GM12864 (cell line): ENCODE measurements around the gene TRIM61.
"Not testable (repeated sequence)": the region's sequence is repeated elsewhere in the genome, so short reads cannot be mapped to it uniquely, and the experiment has no call there.

Source experiments
- DNase-seq: peaks from one replicate; pipeline ENCODE4 v3.0.0-alpha.2; 2011; ENCODE audit warnings: low read depth
- H3K4me3 ChIP-seq: 2 replicates; pipeline ENCODE4 v1.5.1; 2011; ENCODE audit warnings: mild to moderate bottlenecking, low read depth, low read length, control low read depth
- TF ChIP-seq, protein P1 (sequence below): IDR thresholded peaks from 2 replicates; pipeline ENCODE4 v1.5.1; 2011; ENCODE audit warnings: low read depth, mild to moderate bottlenecking, moderate library complexity, low read length, control low read depth, inconsistent platforms; ENCODE audit errors: missing control alignments

The TRIM61 gene

GRCh38 chr4:164989471-164989870 lies 12.0 kb upstream of the TRIM61 start:
- TF ChIP-seq, protein P1, sequence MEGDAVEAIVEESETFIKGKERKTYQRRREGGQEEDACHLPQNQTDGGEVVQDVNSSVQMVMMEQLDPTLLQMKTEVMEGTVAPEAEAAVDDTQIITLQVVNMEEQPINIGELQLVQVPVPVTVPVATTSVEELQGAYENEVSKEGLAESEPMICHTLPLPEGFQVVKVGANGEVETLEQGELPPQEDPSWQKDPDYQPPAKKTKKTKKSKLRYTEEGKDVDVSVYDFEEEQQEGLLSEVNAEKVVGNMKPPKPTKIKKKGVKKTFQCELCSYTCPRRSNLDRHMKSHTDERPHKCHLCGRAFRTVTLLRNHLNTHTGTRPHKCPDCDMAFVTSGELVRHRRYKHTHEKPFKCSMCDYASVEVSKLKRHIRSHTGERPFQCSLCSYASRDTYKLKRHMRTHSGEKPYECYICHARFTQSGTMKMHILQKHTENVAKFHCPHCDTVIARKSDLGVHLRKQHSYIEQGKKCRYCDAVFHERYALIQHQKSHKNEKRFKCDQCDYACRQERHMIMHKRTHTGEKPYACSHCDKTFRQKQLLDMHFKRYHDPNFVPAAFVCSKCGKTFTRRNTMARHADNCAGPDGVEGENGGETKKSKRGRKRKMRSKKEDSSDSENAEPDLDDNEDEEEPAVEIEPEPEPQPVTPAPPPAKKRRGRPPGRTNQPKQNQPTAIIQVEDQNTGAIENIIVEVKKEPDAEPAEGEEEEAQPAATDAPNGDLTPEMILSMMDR = no peak
- H3K4me3 ChIP-seq = no peak overlapping the region
- no peak for DNase-seq

DNA sequence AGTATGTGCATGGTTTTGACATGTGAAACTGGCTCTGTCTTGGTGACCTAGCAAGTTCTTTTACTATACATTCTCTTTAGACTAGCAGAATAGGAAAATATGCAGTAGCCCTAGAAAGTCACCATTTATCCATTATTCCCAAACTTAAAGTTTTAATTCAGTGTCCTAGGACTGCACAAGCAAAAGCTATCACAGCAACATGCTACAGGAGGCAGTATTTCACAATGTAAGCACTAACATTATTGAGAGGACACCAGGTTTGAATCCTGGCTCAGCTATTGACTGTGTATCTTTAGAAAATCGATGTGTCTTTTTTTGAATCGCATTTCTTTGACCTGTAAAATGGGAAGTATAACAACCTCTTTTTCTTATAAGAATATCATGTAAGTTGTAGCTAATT lies 5.5 kb downstream of the TRIM61 start:
- not testable (repeated sequence) for H3K4me3 ChIP-seq, DNase-seq

- H3K4me3 ChIP-seq = no peak overlapping the region
- TF ChIP-seq, protein P1 = no peak
- DNase-seq = no peak
Observed at GRCh38 chr4:164959896-164960295, 17.6 kb downstream of the TRIM61 start.

DNA sequence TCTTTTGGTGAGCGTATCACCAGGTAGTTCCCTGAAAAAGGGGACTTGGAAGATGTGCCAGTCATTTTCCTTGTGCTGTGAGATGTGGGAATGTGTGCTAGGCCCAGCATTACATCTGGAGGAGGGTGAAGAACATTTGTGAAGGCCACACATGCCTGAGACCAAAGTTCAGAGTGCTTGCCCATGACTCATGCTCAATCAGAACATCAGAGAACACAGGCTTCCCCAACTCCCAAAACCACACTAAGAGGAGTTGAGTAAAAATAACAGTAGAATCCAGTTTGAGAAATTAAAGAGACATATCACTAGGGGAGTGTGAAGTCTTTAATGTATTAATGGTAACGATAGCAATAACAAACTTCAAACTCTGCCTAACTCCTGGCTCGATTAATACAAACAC lies 18.0 kb downstream of the TRIM61 start:
- not testable (repeated sequence) for DNase-seq, H3K4me3 ChIP-seq

DNA sequence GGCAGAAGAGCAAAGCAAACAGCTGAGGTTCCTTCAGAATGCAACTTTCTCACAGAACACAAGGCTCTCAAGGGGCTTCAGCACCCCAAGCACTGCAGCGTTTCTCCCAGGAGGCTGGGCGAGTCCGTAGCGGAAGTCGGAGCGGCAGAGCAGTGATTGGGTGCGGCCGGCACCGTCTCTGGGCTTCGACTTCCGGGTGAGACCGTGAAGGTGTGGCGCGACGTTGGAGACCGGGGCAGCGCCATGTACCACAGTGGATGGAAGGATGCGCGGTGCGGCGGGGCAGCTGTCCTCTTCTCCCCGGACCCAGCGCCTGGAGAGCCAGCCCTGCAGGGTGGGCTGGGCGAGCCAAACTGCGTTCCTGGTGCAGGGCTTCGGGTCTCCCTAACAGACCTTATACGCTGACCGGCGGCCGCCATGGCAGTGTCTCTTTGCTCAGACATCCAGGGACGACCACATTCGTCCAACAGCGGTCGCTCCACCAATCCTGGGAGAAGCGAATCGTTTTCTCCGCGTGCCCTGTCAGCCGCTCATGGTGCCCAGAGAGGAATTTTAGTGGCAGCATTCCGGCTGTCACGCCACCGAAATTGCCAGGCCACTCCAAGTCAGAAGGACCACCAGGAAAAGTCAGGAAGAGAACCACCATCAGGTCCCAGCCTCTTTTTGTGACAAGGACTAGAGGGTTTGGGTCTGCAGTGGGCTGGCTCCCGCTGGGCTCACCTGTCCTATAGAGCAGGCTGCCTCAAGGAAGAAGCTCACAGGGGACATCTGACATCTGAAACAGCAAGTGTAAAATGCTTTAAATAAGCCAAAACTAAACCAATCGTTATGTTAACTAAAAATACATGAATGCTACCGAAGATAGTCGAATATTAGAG lies 20.5 kb downstream of the TRIM61 start:
- TF ChIP-seq, protein P1 = no peak
- DNase-seq = peak; percentile 66
- H3K4me3 ChIP-seq = peak overlapping the region; percentile 80

- TF ChIP-seq, protein P1 = no peak
- DNase-seq = no peak
- no peak overlapping the region for H3K4me3 ChIP-seq
Observed at GRCh38 chr4:164955107-164955805, 22.2 kb downstream of the TRIM61 start.

GRCh38 chr4:164952551-164952950 lies 24.9 kb downstream of the TRIM61 start:
- H3K4me3 ChIP-seq = no peak overlapping the region
- TF ChIP-seq, protein P1 = no peak
- DNase-seq = no peak
